PFSK-1 (cell line): ENCODE measurements around the gene CLTA.

Experiments used
- FOXP2 ChIP-seq: optimal IDR thresholded peaks from 2 replicates; pipeline ENCODE3; 2011; ENCODE audit warnings: borderline replicate concordance, control low read depth, inconsistent platforms; ENCODE audit not compliant: insufficient read depth; ENCODE audit errors: extremely low read length, extremely low read depth
- POLR2AphosphoS5 ChIP-seq: IDR thresholded peaks from 2 replicates; pipeline ENCODE4 v1.6.1; 2012; ENCODE audit warnings: low read depth, mild to moderate bottlenecking, control low read depth, low read length, moderate library complexity
- SIN3A ChIP-seq: IDR thresholded peaks from 2 replicates; pipeline ENCODE4 v1.6.1; 2012; ENCODE audit warnings: mild to moderate bottlenecking, low read length, moderate library complexity, borderline replicate concordance; ENCODE audit not compliant: insufficient read depth
- TAF1 ChIP-seq: IDR thresholded peaks from 2 replicates; pipeline ENCODE4 v1.6.1; 2012; ENCODE audit warnings: low read length, control low read depth, borderline replicate concordance; ENCODE audit not compliant: insufficient read depth
- TF ChIP-seq, protein P1 (sequence below), 2 experiments: IDR thresholded peaks; 2 replicates each; pipeline versions ENCODE4 v1.6.1 to v1.8.0; 2011 to 2012; ENCODE audit warnings: low read depth in 2 of 2, low read length in 2 of 2, control low read depth in 1 of 2, inconsistent platforms in 1 of 2, mild to moderate bottlenecking in 1 of 2, moderate library complexity in 1 of 2; ENCODE audit not compliant: insufficient read depth in 1 of 2

CLTA gene

GRCh38 chr9:36222449-36222848 is 31.7 kb downstream of the CLTA start:
- no peak for TF ChIP-seq SIN3A
- TF ChIP-seq, protein P1, sequence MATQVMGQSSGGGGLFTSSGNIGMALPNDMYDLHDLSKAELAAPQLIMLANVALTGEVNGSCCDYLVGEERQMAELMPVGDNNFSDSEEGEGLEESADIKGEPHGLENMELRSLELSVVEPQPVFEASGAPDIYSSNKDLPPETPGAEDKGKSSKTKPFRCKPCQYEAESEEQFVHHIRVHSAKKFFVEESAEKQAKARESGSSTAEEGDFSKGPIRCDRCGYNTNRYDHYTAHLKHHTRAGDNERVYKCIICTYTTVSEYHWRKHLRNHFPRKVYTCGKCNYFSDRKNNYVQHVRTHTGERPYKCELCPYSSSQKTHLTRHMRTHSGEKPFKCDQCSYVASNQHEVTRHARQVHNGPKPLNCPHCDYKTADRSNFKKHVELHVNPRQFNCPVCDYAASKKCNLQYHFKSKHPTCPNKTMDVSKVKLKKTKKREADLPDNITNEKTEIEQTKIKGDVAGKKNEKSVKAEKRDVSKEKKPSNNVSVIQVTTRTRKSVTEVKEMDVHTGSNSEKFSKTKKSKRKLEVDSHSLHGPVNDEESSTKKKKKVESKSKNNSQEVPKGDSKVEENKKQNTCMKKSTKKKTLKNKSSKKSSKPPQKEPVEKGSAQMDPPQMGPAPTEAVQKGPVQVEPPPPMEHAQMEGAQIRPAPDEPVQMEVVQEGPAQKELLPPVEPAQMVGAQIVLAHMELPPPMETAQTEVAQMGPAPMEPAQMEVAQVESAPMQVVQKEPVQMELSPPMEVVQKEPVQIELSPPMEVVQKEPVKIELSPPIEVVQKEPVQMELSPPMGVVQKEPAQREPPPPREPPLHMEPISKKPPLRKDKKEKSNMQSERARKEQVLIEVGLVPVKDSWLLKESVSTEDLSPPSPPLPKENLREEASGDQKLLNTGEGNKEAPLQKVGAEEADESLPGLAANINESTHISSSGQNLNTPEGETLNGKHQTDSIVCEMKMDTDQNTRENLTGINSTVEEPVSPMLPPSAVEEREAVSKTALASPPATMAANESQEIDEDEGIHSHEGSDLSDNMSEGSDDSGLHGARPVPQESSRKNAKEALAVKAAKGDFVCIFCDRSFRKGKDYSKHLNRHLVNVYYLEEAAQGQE (IDR thresholded peaks at IDR 0.05; ENCODE audit: insufficient read depth in 1 of 2, low read depth in 2 of 2, low read length in 2 of 2), result no peak
- no peak for TF ChIP-seq FOXP2
- TF ChIP-seq TAF1, result no peak
- TF ChIP-seq POLR2AphosphoS5, result no peak

GRCh38 chr9:36237230-36237629 is 46.5 kb downstream of the CLTA start:
- TF ChIP-seq POLR2AphosphoS5 (no peak), TAF1 (no peak), FOXP2 (no peak), SIN3A (no peak)
- TF ChIP-seq, protein P1 (IDR thresholded peaks at IDR 0.05; ENCODE audit: insufficient read depth in 1 of 2, low read depth in 2 of 2, low read length in 2 of 2), result no peak

GRCh38 chr9:36245906-36246305 is 55.2 kb downstream of the CLTA start:
- TF ChIP-seq, protein P1 (IDR thresholded peaks at IDR 0.05; ENCODE audit: insufficient read depth in 1 of 2, low read depth in 2 of 2, low read length in 2 of 2), result no peak
- TF ChIP-seq FOXP2, result no peak
- no peak for TF ChIP-seq POLR2AphosphoS5
- TF ChIP-seq SIN3A, result no peak
- no peak for TF ChIP-seq TAF1

DNA sequence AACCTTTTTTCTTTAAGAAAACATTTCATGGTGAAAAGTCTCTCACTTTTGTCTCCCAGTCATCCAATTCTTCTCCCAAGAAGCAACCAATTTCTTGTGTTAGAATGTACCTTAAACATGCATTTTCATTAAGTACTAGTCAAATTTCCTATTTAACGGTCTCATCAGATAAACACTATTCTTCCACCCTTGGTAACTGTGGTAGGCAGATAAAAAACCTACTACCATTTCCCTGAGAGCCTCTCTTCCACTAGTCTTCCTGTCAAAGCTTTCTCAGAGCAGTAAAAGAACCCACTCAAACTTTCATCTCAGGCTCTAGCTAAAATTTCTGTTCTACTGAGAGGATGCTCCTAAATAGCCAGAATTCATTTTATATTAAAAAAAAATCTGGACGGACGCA is 56.6 kb downstream of the CLTA start:
- TF ChIP-seq, protein P1 (IDR thresholded peaks at IDR 0.05; ENCODE audit: insufficient read depth in 1 of 2, low read depth in 2 of 2, low read length in 2 of 2), result no peak
- no peak for TF ChIP-seq TAF1
- no peak for TF ChIP-seq POLR2AphosphoS5
- no peak for TF ChIP-seq SIN3A

DNA sequence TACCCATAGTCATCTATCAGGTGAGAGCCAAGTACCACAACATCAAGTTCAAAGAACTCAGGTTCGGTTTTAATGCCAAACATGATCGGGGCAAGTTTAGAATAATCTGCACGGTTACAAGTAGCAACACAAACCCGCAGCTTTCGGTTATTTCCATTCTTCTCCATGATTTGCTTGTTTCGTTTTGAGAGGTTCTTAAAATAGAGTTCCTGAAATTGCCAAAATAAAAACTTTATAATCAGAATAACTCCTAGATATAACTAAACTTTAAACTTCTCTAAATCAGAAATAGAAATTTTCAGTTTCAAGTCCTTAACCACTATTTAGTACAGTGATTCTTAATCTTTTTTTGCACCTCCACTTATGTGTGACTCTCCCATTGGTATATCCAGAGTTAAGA is 58.5 kb downstream of the CLTA start:
- TF ChIP-seq, protein P1 (IDR thresholded peaks at IDR 0.05; ENCODE audit: insufficient read depth in 1 of 2, low read depth in 2 of 2, low read length in 2 of 2), result no peak
- TF ChIP-seq TAF1, result no peak
